Activated naive CD8-positive, alpha-beta T cell treated with anti-CD3 and anti-CD28 coated beads, Interleukin-2, amount 50 U/mL, for 16 hours (primary cell): Measurements from ENCODE around the gene TCF7L2.

Experiments used
- DNase-seq: peaks from one replicate; pipeline ENCODE4 v3.0.0-alpha.2; 2020; ENCODE audit warnings: low read depth, low spot score

TCF7L2 gene

DNA sequence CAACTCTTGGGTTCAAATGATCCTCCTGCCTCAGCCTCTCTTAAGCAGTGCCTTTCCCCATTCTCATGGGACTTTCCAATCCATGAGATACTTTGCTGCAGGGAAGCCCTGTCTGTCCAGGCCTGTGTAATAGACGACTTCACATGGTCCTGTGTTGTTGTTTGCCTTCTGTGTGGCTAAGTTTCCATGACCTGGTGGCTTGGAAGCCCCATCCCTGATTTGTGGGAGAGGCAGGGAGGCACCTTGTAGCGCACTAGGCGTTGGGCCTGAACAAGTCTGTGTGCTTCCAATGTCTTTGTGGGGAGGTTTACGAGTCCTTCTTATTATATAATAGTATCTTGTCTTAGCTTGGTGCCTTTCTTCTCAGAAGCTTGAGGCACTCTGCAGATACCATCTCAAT, 49.1 kb downstream of the TCF7L2 start:
- DNase-seq = no peak

DNA sequence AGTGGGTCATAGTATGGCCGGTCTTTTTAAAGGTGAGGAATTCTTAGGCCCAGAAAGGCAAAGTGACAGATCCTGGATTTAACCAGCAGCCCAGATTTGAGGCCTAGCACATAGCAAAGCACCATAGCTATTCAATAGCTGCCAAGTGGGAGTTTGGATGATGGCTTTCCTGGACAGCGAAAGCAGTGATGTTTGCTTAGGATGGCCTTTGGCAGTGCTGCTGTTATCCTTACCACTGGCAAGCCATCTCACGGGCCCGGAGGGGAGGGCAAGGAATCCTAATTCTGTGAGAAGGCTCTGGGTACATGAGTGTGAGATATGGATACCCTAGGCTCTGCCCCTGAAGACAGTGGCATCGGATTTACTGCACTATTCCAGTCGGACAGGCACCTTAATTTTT, 50.4 kb downstream of the TCF7L2 start:
- DNase-seq = no peak

DNA sequence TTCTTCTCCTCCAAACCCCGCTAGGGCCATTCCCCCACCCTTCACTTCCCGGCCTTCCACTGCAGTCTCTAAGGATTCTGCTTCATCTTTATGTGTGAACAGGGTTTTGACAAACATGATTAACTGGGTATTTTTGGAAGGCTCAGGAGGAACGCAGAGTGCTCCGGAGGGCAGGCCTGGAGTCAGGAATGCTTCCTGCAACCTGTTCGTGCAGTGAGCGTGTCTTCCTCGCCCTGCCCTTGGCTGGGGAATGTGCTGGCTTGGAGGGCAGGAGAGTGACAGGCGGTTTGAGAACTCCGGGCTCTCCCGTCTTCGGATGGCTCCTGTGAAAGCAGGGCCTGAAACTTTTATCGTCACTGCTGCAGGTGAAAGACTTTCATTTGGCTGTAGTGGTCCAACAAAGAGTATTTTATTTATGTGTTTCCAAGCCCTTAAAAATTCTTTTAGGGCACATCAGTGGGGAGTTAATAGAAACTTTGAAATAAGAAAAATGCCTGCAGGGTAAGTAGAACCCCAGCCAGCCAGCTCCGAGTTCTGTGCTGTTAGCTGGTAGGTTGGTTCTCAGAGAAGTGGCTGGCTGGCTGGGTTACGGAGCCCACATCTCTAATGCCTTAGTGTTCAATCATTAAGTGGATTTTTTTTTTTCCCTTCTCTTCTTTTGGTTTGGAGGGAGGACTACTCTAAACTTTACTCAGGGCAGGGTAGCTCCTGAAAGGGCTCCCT, 51.0 kb downstream of the TCF7L2 start:
- DNase-seq = no peak

DNA sequence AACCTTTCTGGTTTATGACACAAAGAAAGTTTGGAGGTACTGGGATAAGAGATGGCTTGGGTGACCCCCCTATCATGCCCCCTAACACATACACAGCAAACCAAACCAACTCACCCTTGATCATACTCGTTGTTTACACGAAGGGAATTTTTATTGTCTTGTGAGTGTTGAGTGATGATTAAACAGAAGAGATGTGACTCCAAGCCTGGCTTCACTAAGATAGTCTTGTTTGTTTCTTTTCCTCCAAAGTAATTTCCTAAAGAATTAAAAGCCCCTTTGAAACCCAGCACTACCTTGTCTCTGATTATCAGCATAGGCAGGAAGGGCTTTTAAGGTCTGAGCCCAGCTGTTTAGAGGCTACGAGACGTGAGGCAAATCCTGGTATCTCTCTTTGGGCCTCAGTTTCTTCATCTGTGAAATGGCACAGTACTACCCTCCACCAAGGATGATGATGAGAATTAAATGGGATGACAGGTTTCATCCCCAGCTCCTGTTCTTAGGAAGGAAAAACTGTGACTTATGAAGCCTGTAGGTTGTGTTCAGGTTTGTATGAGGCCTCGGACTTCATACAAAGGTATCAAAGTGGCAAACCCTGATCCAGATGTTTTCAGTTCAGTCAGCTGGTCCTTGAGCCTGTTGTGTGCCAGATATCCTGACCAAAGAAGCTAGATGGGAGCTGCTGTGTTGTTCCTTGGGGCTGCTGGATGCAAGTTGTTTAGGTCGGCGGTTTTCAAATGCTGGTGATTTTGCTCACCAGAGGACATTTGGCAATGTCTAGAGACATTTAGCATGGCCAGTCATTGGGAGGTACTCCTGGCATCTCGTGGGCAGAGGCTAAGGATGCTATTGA, 51.8 kb downstream of the TCF7L2 start:
- no peak for DNase-seq

DNA sequence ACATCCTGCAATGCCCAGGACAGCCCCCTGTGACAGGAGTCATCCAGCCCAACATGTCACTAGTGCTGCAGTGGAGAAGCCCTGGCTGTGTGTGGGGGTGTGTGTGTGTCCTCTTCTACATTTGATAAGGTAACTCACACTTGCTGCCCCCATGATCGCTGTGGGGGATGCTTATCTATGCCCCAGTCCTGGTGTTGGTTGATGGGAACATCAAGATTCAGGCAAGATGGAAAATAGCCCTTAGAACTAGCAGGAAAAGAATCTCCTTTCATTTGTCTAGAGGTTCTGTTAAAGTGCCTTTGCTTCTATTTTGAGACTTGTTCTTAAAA, 52.4 kb downstream of the TCF7L2 start:
- DNase-seq = no peak

DNA sequence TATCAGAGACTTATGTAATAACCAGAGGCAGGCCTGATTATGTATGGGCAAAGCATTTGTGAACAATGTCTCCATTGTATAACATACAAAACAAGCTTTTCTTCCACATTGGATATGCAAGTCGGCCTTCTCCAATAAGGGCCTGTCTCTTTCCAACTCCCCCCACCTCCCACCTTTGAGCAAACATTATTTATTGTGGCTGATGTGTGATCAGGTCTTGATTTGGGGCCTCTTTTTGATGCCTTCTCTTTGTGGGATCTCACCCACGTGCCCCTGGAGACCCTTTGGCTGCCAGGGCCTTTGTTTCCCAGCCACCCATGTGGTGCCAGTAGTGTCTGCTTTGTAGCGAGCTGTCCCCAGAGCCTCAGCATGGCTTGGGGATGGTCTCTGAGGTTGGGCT, 53.0 kb downstream of the TCF7L2 start:
- no peak for DNase-seq

DNA sequence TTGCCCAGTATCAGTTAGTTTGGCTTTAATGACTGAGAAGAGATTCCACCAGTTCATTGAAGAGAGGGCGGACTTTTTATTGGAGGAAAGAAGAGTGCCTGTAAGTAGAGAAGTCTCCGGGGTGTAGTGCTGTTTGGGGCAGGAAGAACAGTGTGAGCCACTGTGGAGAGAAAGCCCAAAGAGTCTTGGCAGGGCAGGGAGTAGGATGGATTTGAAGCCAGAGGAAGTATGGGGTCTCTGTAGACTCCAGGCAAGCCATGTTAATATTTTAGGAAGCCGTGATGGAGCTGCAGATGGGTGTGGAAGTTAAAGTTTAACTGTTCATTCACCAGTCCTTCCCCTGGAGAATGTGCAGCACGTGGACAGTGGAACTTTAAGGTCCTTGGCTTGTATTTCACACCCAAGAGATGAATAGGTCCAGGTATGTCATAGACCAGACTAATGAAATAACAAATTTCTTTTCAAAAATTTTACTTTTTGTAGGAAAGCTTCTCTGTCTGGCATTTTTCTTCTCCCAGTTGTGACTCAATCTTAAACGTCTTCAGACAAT, 54.1 kb downstream of the TCF7L2 start:
- no peak for DNase-seq

DNA sequence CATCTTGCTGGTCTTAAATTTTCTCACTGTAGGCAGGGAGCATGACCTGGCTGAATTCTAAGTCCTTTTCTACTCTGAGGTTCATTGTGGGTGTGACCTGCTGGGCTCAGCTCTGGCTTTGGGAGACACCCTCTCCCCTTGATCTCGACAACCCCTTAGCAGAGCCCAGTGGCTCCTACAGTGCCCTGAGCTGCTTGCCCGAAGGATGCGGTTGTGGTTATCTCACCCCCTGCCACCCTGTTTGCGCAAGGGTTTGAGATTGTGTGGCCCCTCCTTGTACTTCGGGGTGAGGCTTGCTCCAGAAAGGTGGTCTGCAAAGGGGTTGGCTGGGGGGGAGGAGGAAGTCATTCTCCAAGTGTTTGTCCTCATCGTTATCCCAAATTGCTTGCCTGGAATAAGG, 55.3 kb downstream of the TCF7L2 start:
- no peak for DNase-seq

DNA sequence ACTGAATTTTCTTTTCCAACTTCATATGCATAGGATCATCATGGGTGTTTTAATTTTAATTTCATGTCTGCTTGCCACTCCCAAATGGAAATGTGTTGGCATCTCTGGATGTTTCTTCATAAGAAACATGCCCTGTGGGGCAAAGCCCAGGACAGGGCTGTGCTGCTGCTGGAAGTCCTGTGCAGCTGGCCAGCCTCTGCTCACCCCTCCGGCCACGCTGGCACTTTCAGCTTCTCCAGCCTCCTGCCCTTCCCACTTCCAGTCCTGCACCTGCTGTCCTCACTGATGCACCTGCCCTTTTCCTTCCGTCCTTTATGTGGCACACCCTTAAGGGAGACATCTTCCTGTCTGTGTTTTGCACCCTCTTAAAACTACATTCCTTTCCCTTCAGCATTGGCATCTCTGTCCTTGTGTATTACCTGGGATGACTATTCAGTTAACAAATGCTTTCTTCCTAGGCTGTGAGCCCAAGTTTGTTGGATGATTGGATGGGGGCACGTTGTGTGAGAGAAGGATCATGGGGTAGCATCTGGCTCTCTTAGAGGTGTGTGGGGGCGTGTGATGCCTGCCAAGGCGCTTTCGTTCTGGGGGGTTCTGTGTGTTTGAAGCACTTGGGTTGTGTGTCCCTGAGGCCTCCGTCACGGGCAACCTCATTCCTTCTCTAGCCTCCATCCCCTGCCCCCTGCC, 56.8 kb downstream of the TCF7L2 start:
- DNase-seq = no peak

DNA sequence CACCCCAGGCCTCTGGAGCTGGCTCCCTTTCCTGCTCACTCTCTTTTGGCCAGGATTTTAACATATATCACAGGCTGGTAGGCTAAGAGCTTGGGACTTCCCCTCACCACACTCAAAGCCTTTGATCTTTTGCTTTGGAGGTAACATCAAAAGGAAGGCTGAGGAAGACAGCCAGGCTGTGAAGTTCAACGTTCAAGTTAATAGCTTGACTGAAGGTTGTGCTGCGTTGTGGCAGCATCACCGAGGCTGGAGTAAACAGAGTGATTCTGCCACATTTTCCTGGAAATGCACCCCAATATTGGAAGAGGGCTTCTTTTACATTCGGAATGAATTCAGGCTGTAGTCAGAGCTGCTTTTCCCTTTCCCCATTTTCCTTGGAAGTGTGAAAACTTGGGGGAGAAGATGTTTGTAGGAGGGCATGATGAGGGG, 57.3 kb downstream of the TCF7L2 start:
- peak; percentile 4 for DNase-seq

DNA sequence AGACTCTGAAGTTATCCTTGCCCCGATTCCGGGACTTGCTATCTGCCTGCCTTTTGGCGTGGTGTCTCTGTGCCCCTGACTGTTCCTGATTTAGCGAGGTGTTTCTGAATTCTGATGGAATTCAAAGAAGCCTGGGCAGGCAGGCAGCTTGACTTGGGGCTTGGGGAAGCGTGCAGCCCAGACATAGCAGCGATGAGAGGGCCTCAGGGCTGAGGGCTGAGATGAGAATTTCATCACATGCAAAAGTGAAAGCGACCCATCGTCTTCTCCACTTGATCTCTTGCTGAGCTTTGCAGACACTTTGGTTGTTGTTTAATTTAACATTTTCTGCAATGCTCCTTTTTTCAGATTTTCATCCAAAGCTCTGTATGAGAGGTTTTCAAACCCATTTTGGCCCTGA, 57.8 kb downstream of the TCF7L2 start:
- no peak for DNase-seq

DNA sequence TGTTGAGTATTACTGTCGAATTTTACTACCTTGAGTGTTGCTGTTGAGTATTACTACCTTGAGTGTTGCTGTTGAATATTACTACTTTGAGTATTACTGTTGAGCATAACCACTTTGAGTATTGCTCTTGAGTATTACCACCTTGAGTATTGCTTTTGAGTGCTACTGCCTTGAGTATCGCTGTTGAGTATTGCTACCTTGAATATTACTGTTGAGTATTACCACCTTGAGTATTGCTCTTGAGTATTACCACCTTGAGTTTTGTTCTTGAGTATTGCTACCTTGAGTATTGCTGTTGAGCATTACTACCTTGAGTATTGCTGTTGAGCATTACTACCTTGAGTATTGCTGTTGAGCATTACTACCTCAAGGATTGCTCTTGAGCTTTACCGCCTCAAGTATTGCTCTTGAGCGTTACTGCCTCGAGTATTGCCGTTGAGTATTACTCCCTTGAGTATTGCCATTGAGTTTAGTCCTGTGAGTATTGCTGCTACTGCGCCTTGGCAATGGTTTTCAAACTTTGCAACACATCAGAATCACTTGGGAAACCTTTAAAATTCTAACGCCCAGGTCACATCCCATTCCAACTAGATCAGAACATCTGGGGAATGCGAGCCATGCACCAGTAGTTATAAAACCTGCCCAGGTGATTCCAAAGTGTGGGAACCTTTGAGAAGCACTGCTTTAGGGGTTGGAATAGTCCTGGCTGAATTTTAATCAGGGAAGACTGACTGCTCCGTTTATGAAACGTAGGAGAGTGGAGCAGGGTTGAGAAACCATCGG, 61.7 kb downstream of the TCF7L2 start:
- DNase-seq = no peak

DNA sequence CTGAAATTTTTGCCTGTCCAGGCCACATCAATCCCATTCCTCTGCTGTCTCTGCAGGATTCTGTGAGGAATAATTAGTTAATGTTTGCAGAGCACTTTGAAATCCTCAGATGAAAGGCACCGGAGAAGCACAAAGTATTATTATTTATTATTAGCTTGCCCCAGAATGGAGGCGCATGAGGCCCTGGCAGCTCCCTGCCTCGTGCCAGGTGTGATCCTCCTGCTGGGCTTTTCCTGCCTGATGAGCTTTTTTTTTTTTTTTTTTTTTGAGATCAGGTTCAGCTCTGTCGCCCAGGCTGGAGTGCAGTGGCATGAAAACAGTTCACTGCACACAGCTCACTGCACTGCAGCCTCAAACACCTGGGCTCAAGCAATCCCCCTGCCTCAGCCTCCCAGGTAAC, 65.2 kb downstream of the TCF7L2 start:
- no peak for DNase-seq

DNA sequence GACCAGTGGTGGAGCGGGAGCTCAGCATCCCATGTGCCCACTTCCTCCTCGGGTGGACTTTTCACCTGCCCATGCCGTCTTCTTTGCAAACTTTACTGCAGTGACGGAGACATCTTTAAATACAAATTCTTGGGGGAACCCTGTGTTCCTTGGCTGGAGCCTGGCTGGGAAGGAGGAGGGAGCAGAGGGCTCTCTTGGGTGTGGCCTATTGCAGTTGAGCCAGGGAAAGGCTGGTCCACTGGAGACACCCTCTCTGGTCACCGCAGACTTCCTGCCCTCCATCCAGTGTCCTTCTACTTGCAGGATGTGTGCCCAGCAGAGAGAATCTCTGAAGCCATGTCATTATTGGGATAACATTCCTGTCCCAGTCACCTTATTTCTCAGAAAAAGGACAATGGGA, 67.3 kb downstream of the TCF7L2 start:
- no peak for DNase-seq

DNA sequence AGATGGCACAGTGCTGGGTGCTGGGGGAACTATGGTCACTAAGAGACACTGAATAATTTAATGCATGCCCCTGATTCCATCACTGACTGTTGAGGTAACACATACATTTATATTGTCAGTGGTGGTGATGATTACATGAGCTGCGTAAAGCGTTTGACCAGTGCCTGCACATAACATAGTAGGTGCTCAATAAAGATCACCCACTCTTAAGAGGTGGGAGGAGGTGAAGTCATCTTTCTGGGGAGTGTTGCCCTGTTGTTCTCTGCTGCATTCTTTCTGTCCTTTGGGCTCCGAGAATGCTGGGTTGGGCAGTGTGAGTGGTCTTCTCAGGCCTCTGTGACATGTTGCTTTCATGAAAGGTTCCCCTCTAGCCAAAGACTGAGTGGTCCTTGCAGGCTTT, 68.0 kb downstream of the TCF7L2 start:
- no peak for DNase-seq

DNA sequence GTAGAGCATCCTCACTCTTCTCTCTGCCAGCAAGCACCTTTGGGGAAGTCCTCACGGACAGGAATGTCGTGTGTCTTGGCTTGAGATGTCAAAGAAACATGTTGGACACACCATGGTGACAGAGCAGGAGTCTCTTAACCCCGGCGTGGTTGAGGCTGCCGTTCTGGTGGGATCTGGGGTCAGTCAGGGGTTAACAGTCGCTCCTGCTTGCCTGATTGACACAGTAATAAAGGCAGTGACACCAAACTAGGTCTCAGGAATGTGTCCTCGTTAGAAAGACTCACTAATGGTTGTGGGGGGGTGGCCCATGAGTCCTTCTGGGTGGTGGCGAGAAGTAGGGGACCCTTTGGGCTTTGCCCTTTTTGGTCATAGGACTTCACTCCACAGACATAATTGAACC, 69.0 kb downstream of the TCF7L2 start:
- DNase-seq = no peak

DNA sequence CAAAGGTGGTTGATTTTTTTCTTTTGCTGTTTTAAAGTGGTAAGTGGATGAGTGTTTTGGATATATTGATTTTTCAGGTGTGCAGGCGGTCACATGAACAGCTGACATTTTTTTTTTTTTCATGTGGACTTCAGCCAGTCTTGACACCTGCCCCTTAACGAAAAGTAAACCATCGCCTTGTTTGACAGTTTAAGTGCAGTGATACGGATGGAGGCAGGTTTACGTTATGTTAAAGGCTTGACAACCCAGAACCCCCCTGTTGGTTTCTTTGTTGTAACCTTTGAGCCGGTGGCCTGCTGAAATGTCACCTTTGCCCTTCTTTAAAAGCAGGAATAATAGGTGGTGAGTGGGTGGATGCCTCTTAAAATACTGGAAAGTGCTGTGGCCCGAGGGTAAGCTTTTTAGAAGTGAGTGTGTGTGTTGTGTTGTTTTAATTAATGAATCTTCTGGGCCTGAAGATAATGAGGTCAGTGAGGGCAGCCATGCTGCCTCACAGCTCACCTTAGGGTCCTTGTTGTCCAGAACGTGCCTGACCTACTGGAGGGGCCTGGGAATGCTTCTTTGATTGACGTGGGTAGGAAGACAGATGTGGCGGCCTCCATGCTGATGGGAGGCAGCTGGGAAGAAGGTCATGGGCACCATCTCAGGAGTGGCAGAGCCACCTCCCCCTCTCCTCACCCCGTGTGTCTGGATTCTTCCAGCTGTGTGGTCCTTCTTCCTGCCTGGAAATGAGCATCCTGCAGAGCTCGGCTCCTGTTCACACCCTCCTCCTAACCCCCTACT, 69.8 kb downstream of the TCF7L2 start:
- DNase-seq = no peak

DNA sequence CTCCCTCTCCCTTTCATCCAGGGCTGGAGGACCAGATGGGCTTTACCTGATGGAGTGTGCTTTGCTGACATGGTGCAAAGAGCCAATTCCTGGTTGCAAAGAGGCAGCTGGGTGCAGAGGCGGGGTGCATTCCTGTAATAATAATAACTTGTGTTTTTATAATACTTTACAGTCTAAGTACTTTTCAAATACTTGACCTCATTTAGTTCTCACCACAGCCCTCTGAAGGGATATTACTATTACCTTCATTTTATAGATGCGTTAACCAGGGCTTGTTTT, 70.4 kb downstream of the TCF7L2 start:
- DNase-seq = no peak

DNA sequence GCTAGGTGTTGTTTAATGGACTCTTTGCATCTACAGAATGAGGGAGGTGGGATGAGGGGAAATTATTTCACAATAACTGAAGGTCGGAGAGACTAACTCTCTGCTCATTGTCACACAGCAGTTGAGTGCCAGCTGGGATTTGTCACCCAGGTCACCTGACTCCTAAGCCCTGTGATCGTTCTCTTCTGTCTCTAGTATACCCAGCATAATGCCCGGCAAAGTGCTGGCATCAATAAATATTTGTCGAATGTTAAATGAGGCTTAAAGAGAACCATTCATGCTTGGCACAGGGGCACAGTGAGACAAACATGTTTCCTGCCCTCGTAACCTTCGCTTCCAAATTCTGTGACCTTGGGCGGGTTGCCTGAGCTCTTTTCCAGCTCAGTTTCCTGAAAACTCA, 70.8 kb downstream of the TCF7L2 start:
- no peak for DNase-seq

DNA sequence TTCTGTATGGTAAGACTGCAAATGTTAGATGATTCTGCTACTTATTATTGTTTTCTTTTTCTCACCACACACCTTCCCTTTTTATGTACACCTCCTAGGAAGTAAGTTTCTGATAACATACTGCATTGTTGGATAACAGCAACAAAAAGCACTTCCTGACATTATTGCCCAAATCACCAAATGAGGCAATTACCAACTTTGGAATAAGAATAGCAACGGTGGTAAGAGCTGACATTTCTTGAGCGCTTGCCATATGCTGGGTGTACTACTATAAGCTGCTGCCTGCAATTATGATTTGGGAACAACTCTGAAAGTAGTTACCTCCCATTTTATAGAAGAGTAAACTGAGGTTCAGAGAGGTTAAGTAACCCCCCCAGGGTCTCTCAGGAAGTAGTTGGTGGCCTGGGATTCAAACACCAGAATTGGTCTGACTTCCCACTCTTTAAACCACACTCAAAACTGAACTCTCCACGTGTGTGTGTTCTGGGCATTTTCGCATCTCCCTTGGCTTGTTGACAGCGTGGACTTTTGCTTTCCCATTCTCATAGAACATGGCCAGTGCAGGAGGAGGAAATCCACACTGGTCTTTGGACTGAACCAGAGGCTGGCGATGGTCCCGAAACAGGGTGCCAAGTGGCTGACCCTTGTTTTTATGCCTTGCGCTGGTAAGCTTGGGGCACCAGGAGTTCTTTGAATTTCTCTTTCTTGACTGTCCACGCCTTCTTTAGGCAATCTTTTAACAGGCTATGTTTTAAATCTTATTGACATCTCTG, 71.4 kb downstream of the TCF7L2 start:
- no peak for DNase-seq
